Skeletal muscle satellite cell (primary cell): ENCODE results near the gene IL1A.

ENCODE experiments used
- H3K27me3 ChIP-seq: 2 replicates; pipeline ENCODE4 v1.7.0; 2013; ENCODE audit warnings: low read length; ENCODE audit not compliant: control insufficient read depth, insufficient read depth
- H3K36me3 ChIP-seq: 2 replicates; pipeline ENCODE4 v1.7.0; 2013; ENCODE audit warnings: mild to moderate bottlenecking, control low read depth, low read length; ENCODE audit not compliant: insufficient read depth
- H3K4me1 ChIP-seq: 2 replicates; pipeline ENCODE4 v1.7.0; 2013; ENCODE audit warnings: low read length; ENCODE audit not compliant: control insufficient read depth, insufficient read depth
- H3K4me2 ChIP-seq: 2 replicates; pipeline ENCODE4 v1.7.0; 2013; ENCODE audit warnings: mild to moderate bottlenecking, low read length
- H3K4me3 ChIP-seq: 2 replicates; pipeline ENCODE4 v1.7.0; 2013; ENCODE audit warnings: low read length
- H3K9ac ChIP-seq: 2 replicates; pipeline ENCODE4 v1.7.0; 2013; ENCODE audit warnings: mild to moderate bottlenecking, low read depth, low read length, moderate library complexity
- H3K9me3 ChIP-seq: replicated peaks from 2 replicates; pipeline ENCODE4 v1.7.0; 2013; ENCODE audit warnings: mild to moderate bottlenecking, control low read depth, low read length

The IL1A gene

DNA sequence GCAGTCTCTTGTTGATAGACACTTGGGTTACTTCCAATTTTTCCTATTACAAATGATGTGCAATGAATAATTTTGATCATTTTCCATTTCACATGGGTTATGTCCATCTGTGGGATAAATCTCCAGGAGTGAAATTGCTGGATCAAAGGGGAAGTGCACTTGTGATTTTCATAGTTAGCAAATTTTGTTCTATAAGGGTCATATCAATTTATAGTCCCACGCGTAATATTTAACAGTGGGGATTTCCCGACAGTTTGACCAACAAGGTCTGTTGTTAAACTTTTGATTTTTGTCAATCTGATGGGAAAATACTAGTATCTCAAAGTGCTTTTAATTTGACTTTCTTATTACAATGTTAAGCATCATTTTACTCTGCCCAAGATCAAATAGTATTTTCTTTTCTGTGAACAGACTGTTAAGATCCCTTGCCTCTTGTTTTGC lies 44.0 kb upstream of the IL1A start:
- Histone ChIP-seq H3K9ac (no peak overlapping the region), H3K9me3 (no peaks in the 10 kb centered on the region), H3K4me1 (no peaks in the 10 kb centered on the region), H3K36me3 (no peaks in the 10 kb centered on the region), H3K27me3 (peaks cover 3% of the 10 kb centered on the region), H3K4me2 (no peak overlapping the region), H3K4me3 (no peak overlapping the region)

GRCh38 chr2:112827604-112828185 lies 43.4 kb upstream of the IL1A start:
- Histone ChIP-seq H3K27me3 (peaks cover 3% of the 10 kb centered on the region), H3K4me1 (no peaks in the 10 kb centered on the region), H3K4me2 (no peak overlapping the region), H3K36me3 (no peaks in the 10 kb centered on the region), H3K9ac (no peak overlapping the region), H3K4me3 (no peak overlapping the region), H3K9me3 (no peaks in the 10 kb centered on the region)

DNA sequence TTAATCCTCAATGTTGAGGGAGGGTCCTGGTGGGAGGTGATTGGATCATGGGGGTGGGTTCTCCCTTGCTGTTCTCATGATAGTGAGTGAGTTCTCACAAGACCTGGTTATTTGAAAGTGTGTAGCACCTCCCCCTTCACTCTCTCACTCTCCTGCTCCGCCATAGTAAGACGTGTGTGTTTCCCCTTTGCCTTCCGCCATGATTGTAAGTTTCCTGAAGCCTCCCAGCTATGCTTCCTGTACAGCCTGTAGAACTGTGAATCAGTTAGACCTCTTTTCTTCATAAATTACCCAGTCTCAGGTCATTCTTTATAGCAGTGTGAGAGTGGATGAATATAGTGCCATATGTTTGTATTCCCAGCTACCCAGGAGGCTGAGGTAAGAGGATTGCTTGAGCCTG lies 42.7 kb upstream of the IL1A start:
- Histone ChIP-seq H3K4me1 (no peaks in the 10 kb centered on the region), H3K9me3 (no peaks in the 10 kb centered on the region), H3K36me3 (no peaks in the 10 kb centered on the region), H3K9ac (no peak overlapping the region), H3K27me3 (peaks cover 3% of the 10 kb centered on the region), H3K4me3 (no peak overlapping the region), H3K4me2 (no peak overlapping the region)

- Histone ChIP-seq H3K4me3 (no peak overlapping the region), H3K9ac (no peak overlapping the region), H3K9me3 (no peaks in the 10 kb centered on the region), H3K36me3 (no peaks in the 10 kb centered on the region), H3K27me3 (peaks cover 3% of the 10 kb centered on the region), H3K4me1 (no peaks in the 10 kb centered on the region), H3K4me2 (no peak overlapping the region)
These were observed 41.4 kb upstream of the IL1A start for GRCh38 chr2:112825706-112826105.

GRCh38 chr2:112824694-112825085 lies 40.4 kb upstream of the IL1A start:
- no peaks in the 10 kb centered on the region for H3K9me3 ChIP-seq
- no peak overlapping the region for H3K4me2 ChIP-seq
- H3K4me1 ChIP-seq = no peaks in the 10 kb centered on the region
- H3K27me3 ChIP-seq = no peaks in the 10 kb centered on the region
- no peak overlapping the region for H3K4me3 ChIP-seq
- H3K9ac ChIP-seq = no peak overlapping the region
- H3K36me3 ChIP-seq = no peaks in the 10 kb centered on the region

DNA sequence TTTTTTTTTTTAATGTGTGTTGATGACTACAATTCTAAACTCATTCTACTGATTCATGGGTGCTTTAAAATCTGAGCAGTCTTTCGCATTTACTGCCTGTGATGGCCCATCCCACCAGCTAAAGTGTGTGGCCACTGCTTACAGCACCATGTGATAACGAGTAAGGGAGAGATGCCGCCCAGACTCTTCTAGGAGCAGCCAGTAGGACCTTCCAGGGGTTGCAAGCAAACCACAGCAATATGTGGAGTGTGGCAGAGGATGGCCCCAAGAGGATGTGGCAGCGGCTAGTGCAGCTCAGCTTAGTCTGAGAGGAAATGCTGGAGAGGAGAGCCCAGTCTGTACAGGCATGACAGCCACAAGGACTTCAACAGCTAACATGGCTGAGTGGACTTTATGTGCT lies 37.4 kb upstream of the IL1A start:
- Histone ChIP-seq H3K4me2 (no peak overlapping the region), H3K36me3 (no peaks in the 10 kb centered on the region), H3K9ac (no peak overlapping the region), H3K4me3 (no peak overlapping the region), H3K9me3 (no peaks in the 10 kb centered on the region), H3K4me1 (no peaks in the 10 kb centered on the region), H3K27me3 (no peaks in the 10 kb centered on the region)

DNA sequence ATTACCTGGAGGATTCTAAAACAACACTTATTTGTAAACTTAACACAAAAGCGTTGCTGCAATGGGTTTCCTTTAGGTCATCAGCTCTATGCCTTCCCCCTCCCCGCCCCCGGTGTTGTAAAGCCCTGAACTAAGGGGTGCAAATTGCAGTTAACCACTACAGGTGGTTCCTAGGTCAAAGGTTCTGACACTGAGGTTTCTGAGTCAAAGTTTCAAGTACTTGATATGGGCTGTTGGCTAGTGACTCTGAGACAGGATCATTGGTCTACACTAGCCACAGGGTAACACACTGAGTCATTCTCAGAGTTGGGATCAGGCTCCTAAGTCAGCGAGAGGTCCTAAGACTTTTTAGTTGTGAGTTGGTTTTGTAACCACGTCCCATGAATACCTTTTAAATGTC lies 36.8 kb upstream of the IL1A start:
- no peak overlapping the region for H3K4me2 ChIP-seq
- no peaks in the 10 kb centered on the region for H3K9me3 ChIP-seq
- H3K4me1 ChIP-seq = no peaks in the 10 kb centered on the region
- no peak overlapping the region for H3K9ac ChIP-seq
- no peaks in the 10 kb centered on the region for H3K27me3 ChIP-seq
- no peak overlapping the region for H3K4me3 ChIP-seq
- H3K36me3 ChIP-seq = no peaks in the 10 kb centered on the region

GRCh38 chr2:112820343-112820742 lies 36.0 kb upstream of the IL1A start:
- Histone ChIP-seq H3K27me3 (no peaks in the 10 kb centered on the region), H3K9me3 (no peaks in the 10 kb centered on the region), H3K4me1 (no peaks in the 10 kb centered on the region), H3K4me3 (no peak overlapping the region), H3K36me3 (no peaks in the 10 kb centered on the region), H3K4me2 (no peak overlapping the region), H3K9ac (no peak overlapping the region)

DNA sequence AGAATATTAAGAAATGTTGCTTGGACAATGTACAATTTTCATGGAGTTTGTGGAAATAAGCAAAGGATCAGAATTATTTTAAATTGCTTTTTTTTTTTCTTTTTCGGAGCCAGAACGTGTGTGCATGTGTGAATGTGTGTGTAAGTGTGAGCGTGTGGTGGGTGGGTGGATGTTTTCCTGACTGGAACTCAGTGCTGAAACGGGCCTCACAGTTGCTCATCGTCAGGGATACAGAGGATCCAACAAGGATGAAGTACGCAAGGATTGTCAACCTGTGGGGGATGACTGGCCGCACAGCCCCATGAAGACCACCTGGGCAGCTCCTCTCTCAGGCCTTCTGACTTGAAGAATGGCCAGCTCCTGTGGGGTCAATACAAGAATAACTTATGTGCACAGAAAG lies 34.8 kb upstream of the IL1A start:
- H3K27me3 ChIP-seq = no peaks in the 10 kb centered on the region
- H3K4me2 ChIP-seq = no peak overlapping the region
- no peaks in the 10 kb centered on the region for H3K9me3 ChIP-seq
- no peak overlapping the region for H3K9ac ChIP-seq
- no peaks in the 10 kb centered on the region for H3K4me1 ChIP-seq
- H3K4me3 ChIP-seq = no peak overlapping the region
- no peaks in the 10 kb centered on the region for H3K36me3 ChIP-seq

DNA sequence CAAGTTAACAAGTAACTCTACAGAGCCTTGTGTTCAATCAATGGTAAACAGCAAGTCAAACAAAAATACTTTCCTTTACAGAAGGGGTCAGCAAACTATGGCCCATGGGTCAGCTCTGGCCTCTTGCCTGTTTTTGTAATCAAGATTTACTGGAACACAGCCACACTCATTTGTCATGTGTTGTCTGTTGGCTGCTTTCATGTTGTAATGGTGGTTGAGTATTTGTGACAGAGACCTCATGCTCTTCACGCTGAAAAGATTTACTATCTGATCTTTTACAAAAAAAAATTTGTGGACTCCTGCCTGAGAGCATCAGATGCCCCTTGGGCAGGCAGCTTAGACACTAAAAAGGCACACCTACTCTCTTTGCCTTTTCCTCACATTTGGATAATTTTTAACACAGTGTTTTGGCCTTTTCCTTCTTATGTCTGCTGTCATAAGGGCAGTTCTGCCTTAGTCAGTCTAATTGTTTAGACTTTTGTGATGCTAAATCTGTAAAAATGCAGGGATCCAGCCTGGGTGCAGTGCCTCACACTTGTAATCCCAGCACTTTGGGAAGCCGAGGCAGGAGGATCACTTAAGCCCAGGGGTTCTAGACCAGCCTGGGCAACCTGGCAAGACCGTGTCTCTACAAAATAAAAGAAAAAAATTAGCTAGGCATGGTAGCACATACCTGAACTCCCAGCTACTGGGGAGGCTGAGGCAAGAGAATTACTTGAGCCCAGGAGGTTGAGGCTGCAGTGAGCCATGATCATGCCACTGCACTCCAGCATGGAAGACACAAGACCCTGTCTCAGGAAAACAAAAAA lies 34.0 kb upstream of the IL1A start:
- Histone ChIP-seq H3K4me3 (no peak overlapping the region), H3K9me3 (no peaks in the 10 kb centered on the region), H3K36me3 (no peaks in the 10 kb centered on the region), H3K9ac (no peak overlapping the region), H3K27me3 (no peaks in the 10 kb centered on the region), H3K4me2 (no peak overlapping the region), H3K4me1 (no peaks in the 10 kb centered on the region)

- H3K4me1 ChIP-seq = peaks cover 4% of the 10 kb centered on the region
- H3K9me3 ChIP-seq = no peaks in the 10 kb centered on the region
- no peaks in the 10 kb centered on the region for H3K36me3 ChIP-seq
- H3K4me2 ChIP-seq = no peak overlapping the region
- H3K27me3 ChIP-seq = no peaks in the 10 kb centered on the region
- H3K9ac ChIP-seq = no peak overlapping the region
- no peak overlapping the region for H3K4me3 ChIP-seq
These were observed 32.9 kb upstream of the IL1A start for GRCh38 chr2:112817082-112817689.

GRCh38 chr2:112814278-112814677 lies 30.0 kb upstream of the IL1A start:
- H3K4me1 ChIP-seq = peaks cover 12% of the 10 kb centered on the region
- H3K4me3 ChIP-seq = no peak overlapping the region
- H3K36me3 ChIP-seq = no peaks in the 10 kb centered on the region
- H3K27me3 ChIP-seq = no peaks in the 10 kb centered on the region
- H3K9ac ChIP-seq = no peak overlapping the region
- no peaks in the 10 kb centered on the region for H3K9me3 ChIP-seq
- H3K4me2 ChIP-seq = no peak overlapping the region
